HG03039 (cell line): Measurements from ENCODE around the gene ADAMTSL2.

Experiments used
- ATAC-seq: cut with Tn5 transposase; IDR thresholded peaks from one replicate; pipeline ENCODE4 v1.9.1; 2021; ENCODE audit warnings: mild to moderate bottlenecking, moderate library complexity; ENCODE audit not compliant: unreplicated experiment

Gene ADAMTSL2

DNA sequence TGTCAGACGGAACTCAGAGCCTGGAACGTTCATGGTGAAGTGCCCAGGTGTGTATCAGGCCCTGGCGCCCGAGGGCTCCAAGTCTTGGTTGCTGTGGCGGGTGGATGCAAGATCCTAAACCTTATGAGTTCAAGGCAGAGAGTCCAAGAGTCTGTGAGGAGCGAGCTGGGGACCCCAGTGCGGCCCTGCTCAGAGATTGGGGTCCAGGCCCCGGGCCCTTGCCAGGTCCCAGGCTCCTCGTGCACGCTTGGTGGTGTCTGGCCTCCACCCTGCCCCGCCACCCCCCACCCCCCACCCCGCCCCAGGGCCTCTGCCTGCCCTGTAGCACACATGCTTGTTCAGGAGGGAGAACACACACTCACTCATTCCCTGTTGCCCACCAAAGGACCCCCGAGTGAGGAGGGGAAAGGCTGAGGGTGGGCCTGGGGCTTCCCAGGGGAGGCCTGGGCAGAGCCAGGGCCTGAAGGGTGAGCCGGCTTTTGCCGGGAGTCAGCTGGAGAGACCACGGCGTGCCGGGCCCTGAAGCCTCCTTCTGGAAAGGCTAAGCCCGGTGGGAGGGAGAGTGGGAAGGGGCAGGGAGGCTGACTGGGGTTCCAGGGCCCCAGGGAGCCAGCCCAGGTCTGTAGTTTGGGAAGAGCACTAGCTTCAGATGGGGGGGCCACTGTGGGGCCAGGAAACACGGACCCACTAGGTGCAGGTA lies 37.5 kb downstream of the ADAMTSL2 start:
- no peak for ATAC-seq

DNA sequence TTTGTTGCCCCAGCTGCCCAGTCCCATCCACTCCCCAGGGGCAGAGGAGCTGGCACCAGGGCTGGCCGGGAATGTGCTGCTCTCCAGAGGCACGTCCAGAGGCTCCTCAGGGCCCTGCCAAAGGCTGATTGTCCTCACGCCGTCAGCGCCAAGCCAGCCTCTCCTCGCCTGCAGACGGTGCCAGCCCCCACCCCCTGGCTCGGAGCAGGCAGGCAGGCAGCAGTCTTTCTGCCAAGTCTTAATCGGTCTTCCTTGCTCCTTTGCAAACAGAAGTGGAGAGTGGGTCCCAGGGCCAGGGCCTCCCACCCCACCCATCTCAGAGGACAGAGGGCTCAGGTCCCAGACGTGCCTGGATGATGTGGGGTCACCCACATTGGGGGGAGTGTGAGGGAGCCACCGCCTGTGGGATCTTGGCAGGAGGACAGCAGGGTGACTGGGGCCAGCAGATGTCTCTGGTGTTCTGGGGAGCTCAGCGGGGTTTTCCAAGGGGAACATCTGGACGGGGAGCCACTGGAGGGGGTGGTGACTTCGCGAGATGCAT lies 38.4 kb downstream of the ADAMTSL2 start:
- no peak for ATAC-seq

DNA sequence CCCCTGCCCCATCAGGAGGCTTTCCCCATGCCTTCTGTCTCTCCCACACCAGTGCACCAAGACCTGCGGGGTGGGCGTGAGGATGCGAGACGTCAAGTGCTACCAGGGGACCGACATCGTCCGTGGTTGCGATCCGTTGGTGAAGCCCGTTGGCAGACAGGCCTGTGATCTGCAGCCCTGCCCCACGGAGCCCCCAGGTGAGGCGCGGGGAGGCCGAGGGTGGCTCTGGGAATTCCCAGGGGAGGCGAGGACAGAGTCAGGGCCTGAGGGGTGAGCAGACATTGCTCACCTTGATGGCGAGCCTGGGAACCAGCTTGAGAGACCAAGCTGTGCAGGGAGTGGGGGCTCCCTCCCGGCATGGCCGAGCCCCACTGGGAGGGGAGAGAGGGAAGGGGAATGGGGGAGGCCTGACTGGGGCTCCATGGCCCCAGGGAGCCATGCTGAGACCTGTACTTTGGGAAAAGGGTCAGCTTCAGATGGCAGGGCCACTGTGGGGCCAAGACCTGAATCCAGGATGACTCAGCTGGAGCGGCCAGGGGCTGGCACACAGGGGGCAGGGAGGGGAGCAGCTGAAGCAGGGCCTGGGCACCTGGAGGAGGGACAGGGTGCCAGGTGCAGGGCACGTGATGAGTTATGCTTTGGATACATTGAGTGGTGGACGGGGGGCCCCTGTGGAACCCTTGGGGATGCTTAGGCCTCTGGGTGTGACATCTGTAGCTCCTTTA lies 39.4 kb downstream of the ADAMTSL2 start:
- ATAC-seq = no peak

DNA sequence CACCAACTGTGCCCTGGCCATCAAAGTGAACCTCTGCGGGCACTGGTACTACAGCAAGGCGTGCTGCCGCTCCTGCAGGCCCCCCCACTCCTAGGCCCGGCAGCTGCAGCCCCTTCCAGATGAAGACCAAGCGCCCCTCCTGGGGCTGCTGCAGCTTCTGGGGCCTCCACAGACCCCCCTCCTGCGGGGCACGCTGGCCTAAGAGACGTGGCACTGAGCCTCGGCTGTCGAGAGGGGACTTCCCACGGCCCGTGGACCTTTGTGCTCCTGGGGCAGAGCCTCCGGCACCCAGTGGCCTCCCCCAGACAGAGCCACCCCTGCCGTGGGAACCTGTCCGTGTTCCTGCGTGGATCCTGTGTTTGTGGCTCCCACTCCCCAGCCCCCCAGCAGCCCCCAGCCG lies 40.3 kb downstream of the ADAMTSL2 start:
- no peak for ATAC-seq

- ATAC-seq = no peak
Observed at GRCh38 chr9:133575186-133576030, 40.9 kb downstream of the ADAMTSL2 start.

DNA sequence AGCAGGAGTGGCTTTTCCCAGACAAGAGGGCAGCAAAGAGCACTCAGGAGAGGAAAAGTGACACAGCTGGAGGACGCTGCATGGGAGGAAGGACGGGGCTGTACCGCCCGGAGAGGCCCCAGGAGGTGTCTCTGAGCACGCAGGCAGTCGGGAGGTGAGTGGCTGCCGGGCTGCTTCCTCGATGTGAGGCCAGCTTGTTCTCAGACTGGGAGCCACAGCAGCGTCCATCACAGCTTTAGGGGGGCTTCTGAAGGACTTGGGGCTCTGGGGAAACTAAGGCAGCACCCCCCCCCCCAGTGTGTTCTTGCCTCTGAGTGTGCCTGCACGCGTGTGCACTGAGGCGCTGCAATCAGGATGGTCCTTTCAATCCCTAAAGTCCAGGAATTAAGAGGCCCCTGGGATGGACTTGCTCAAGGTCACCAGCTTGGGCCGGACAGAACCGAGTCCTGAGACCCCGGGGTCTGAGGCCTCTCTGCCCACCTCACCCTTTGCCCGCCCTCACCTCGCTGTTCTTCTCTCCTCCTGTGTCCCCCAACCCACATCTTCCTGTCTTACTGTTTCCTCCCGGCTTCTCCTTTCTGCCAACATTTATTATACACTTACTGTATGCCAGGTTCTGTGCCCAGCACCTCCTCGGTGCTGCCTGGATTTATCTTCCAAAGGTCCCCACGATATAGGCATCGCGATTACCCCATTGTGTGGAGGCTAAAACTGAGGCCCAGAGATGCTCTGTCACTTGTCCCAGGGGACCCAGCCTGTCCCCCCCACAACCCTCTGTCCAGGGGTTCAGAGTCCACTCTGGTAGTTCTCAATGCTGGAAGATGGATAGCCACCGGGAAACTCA lies 41.7 kb downstream of the ADAMTSL2 start:
- no peak for ATAC-seq

DNA sequence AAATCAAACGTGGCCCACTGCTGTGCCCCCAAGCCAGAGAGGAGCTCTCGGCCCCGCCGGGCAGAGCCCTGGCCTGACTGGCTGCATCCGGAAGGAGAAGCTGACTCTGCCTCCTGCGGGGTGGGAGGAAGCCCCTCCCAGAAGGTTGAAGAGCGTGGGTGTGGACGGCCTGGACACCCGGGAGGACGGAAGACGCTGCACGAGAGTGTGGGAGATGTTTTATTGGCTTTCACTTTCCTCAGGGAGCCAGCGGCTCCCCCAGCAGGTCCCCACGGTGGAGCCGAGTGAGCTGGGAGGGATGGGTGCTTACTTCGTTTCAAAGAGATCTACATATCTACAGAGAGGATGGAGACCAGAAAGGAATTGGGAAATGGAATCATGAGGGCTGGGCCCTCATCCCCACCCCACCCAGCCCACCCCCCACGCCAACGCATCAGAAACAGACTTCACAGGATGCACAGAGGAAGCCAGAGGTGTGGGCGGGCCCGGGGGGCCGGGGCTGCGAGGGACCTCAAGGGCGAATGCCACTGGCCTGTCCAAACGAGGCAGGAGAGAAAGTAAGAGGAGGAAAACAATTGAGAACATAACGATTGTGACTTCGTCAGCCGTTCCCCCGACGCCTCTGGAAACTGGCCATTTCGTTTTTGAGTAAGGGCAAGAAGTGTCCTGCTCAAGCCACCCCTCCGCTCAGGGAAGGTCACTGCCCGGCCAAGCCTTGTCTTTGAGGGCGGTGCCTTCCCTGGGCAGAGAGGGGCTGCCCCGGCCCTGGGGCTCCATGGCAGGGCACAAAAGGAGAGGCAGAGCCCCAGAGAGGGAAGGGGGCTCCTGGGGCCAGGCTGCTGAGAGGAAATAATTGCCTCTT lies 42.6 kb downstream of the ADAMTSL2 start:
- no peak for ATAC-seq

DNA sequence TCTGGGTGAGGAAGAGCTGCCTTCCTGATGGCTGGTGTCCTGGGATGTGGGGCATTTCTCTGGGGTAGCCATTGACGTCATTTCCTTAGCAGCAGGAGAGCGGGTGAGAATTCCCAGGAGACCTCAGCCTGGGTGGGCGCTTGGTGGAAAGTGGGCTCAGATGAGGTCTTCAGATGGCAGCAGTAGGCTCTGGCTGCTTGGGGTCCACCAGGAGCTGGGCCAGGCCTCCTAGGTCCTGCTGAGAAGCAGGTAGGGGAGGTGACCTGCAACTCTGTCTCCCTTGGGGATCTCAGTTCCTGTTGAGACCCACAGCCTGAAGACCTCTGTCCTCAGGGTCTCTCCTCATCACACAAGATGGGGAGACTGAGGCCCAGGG lies 43.2 kb downstream of the ADAMTSL2 start:
- no peak for ATAC-seq

DNA sequence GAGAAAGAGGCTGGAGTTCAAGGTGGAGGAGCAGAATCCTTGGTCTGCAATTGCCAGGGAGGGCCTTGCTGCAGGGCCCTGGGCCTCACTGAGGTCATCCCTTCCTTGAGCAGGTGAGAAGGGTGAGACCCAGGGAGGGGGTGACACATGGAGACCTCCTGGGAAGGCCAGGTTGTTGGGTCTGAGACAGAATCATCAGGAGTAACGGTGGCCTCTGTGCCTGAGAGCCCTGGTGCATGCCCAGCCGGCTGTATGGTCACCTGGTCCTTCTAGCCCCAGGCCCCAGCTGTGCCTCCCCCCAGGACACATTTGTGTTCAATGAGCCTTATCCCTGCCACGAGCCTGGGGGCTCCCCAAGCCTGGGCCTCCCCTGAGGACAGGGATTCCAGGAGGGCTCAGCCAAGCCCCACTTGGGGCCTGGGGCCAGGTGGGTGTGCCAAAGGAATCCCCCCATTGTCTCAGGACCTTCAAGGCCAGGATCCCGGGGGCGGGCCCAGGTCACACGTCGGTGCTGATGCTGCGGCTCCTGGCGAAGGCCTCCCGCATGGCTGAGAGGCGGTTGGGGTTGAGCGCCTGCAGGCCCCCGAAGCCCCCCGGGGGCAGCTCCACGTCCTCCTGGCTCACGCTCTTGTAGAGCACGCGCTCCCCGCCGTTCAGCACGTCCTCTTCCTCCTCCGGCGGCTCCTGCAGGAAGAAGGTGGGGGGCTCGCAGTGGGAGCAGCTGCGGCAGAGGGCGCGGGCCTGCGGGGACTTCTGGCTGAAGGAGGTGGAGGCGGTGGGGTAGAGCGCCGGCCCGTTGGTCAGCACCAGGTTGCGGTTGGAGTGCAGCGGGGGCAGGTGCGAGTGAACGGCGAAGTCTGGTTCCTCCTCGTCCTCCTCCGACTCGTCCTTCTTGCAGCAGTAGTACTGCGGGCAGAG lies 44.3 kb downstream of the ADAMTSL2 start:
- ATAC-seq = no peak

GRCh38 chr9:133579601-133580418 lies 45.3 kb downstream of the ADAMTSL2 start:
- ATAC-seq = no peak

DNA sequence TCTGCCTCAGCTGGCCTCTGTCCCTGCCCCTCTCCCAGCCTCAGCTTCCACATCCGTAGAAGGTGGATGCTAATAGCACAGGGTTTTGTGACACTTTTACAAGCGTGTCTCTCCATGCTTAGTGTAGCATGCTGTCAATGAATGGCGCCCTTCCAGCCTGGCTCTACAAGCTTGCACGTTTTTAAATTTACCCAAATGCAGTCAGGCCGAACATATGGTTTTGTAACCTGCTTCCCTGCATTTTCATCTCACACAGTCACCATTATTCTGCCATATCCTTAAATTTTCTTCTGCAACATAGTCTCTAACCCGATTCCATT lies 45.9 kb downstream of the ADAMTSL2 start:
- no peak for ATAC-seq

- ATAC-seq = no peak
Observed at GRCh38 chr9:133581011-133581410, 46.5 kb downstream of the ADAMTSL2 start.

- ATAC-seq = no peak
Observed at GRCh38 chr9:133581513-133582343, 47.2 kb downstream of the ADAMTSL2 start.

GRCh38 chr9:133582501-133583045 lies 48.1 kb downstream of the ADAMTSL2 start:
- no peak for ATAC-seq

GRCh38 chr9:133583111-133583510 lies 48.6 kb downstream of the ADAMTSL2 start:
- no peak for ATAC-seq

DNA sequence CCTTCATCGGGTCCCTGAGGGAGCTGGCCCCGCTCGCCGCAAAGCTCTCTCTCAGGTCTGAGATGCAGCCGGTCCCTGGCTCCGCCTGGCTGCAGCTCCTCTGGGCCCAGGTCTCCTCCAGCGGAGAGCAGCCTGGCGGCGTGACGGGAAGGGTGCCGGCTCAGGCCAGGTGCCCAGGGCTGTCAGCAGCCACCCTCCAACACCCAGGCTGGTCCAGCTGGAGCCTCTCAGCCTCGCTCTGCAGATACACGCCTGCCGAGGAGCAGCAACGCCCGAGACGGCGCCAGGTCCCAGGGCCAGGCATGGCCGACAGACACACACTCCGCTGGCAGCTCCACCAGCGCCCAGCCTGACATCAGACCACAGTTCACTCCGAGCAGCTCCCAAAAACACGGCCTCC lies 49.1 kb downstream of the ADAMTSL2 start:
- ATAC-seq = no peak

GRCh38 chr9:133584167-133584558 lies 49.7 kb downstream of the ADAMTSL2 start:
- ATAC-seq = no peak
